Measurements from ENCODE around the gene GPC5. TPM values are rescaled to one million over a fixed set of nuclear protein-coding genes. Genes with fewer than 3 reads are reported as not detected.

GPC5 gene
- total and polyA plus RNA-seq, 2 of the 13 experiments (the other 11 are each of a cell fraction or from before 2014, with no cell fraction given): 0.02 to 0.07 TPM

DNA sequence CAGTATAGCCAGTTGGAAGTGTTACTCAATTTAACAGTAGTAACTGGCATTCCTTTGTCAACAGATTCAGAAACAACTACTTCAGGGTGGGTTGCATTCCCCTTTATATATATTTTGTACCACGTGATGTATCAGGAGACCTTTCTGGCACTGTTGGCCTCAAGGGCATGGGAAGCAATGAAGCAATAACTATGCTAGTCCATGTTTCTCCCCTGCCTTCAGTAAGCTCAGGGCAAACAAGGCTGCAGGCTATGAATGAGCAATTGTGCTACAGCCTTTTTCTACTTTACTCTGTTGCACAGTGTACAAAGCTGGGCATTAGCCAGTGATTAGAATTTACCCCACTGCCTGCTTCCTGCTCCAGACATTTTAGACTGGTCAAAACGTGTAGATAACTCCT is 348.8 kb downstream of the GPC5 start (continued):
- TF ChIP-seq ZFP41 (CRISPR knock-in tag; IDR thresholded peaks at IDR 0.05; ENCODE audit: borderline replicate concordance): no peak
- no peak for TF ChIP-seq MYC (CRISPR knock-in tag; IDR thresholded peaks at IDR 0.05; ENCODE audit: borderline replicate concordance)
- TF ChIP-seq ZNF646 (CRISPR knock-in tag; IDR thresholded peaks at IDR 0.05): no peak
- no peak for TF ChIP-seq SETDB1 (CRISPR knock-in tag; IDR thresholded peaks at IDR 0.05; ENCODE audit: borderline replicate concordance)
- no peak for TF ChIP-seq HNF1B (CRISPR knock-in tag; IDR thresholded peaks at IDR 0.05)
- TF ChIP-seq SIN3B (IDR thresholded peaks at IDR 0.05; ENCODE audit: low read length): no peak
- no peak for TF ChIP-seq PAXIP1 (CRISPR knock-in tag; conservative IDR thresholded peaks at IDR 0.05)
- TF ChIP-seq ZBTB10 (CRISPR knock-in tag; IDR thresholded peaks at IDR 0.05; ENCODE audit: borderline replicate concordance): no peak
- TF ChIP-seq MTF1 (CRISPR knock-in tag; IDR thresholded peaks at IDR 0.05): no peak
- TF ChIP-seq ARID2 (CRISPR knock-in tag; IDR thresholded peaks at IDR 0.05; ENCODE audit: borderline replicate concordance): no peak
- peak; percentile 49; the same call in 1 of the 2 replicates for TF ChIP-seq RAD51 (IDR thresholded peaks at IDR 0.05; ENCODE audit: borderline replicate concordance)
- no peak for TF ChIP-seq FOXK1 (CRISPR knock-in tag; IDR thresholded peaks at IDR 0.05; ENCODE audit: borderline replicate concordance, low read depth)
- no peak for TF ChIP-seq PRPF4 (IDR thresholded peaks at IDR 0.05; ENCODE audit: low read depth, low read length, poor library complexity, severe bottlenecking)
- TF ChIP-seq FOXA1 (IDR thresholded peaks at IDR 0.05): no peak
- 0 out of 2 replicates have a peak, but pooled peaks have one; percentile 26 for TF ChIP-seq FOXA1 (CRISPR knock-in tag; IDR thresholded peaks at IDR 0.05)
- TF ChIP-seq HNRNPUL1 (IDR thresholded peaks at IDR 0.05; ENCODE audit: low read depth, low read length): no peak
- no peak for TF ChIP-seq DMAP1 (CRISPR knock-in tag; IDR thresholded peaks at IDR 0.05)

Measured in HepG2 (cell line).